ENCODE measurements around the gene ZNF747.

ZNF747 gene

GRCh38 chr16:30515275-30515674 is 19.4 kb downstream of the ZNF747 start:
- DNase-seq (ENCODE audit: low spot score): no peak
- TF ChIP-seq, protein P1, sequence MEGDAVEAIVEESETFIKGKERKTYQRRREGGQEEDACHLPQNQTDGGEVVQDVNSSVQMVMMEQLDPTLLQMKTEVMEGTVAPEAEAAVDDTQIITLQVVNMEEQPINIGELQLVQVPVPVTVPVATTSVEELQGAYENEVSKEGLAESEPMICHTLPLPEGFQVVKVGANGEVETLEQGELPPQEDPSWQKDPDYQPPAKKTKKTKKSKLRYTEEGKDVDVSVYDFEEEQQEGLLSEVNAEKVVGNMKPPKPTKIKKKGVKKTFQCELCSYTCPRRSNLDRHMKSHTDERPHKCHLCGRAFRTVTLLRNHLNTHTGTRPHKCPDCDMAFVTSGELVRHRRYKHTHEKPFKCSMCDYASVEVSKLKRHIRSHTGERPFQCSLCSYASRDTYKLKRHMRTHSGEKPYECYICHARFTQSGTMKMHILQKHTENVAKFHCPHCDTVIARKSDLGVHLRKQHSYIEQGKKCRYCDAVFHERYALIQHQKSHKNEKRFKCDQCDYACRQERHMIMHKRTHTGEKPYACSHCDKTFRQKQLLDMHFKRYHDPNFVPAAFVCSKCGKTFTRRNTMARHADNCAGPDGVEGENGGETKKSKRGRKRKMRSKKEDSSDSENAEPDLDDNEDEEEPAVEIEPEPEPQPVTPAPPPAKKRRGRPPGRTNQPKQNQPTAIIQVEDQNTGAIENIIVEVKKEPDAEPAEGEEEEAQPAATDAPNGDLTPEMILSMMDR (IDR thresholded peaks at IDR 0.05; ENCODE audit: borderline replicate concordance, control extremely low read depth, extremely low read depth, insufficient read depth, missing control alignments): no peak
- in situ Hi-C loops (cut with MboI; ENCODE audit: low sequenced_read_pairs, unreplicated experiment): no loop called here

DNA sequence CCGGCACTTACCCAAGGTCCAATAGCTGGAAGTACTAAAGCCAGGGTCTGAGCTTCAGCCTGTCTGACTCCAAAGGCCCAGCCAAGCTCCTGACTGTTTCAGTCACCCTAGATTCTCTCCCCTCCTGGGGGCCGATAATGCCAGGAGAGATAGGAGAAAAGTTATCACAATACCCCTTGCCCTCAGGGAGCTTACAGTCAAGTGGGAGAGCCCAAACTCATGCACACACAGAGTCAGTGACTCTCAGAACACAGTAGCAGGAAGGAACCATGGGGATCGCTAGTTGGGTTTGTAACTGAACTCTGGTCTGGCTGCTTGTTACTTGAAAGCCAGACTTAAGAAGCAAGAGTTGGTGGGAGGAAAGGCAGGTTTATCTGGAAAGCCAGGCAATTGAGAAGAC is 23.1 kb downstream of the ZNF747 start:
- in situ Hi-C loops (cut with MboI; ENCODE audit: low sequenced_read_pairs, unreplicated experiment): no loop called here
- no peak for DNase-seq (ENCODE audit: low spot score)

DNA sequence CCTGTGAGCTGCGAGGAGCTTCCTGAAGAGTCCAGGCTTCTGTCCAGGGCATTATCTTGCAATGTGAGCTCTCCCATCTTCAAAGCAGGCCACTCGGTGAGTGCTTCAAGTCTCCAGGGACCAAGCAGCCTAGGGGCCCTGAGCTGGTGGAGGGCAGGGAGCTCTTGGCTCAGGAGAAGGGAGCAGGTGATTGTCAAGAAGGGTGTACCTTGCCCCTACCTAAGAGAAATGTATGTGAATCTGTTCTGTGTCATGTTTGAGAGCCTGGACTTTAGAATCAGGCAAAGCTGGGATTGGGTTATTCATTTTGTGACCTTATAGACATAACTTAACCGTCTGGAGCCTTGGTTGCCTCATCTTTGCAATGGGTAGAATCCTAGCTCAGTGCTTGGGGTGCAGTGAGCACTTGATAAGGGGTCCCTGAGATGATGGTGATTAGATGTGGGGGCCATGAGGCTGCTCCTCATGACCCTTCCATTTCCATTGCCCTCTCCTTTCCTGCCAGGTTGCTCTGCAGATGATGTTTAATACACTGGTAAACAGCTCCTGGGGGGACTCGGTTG is 24.2 kb downstream of the ZNF747 start:
- in situ Hi-C loops (cut with MboI; ENCODE audit: low sequenced_read_pairs, unreplicated experiment): no loop called here
- DNase-seq (ENCODE audit: low spot score): no peak
- TF ChIP-seq, protein P1 (IDR thresholded peaks at IDR 0.05; ENCODE audit: borderline replicate concordance, control extremely low read depth, extremely low read depth, insufficient read depth, missing control alignments): no peak

More for the DNA sequence above, 23.1 kb downstream of the ZNF747 start:
- TF ChIP-seq, protein P1 (IDR thresholded peaks at IDR 0.05; ENCODE audit: borderline replicate concordance, control extremely low read depth, extremely low read depth, insufficient read depth, missing control alignments): no peak

GRCh38 chr16:30509081-30509765 is 25.4 kb downstream of the ZNF747 start:
- in situ Hi-C loops (cut with MboI; ENCODE audit: low sequenced_read_pairs, unreplicated experiment): no loop called here
- DNase-seq (ENCODE audit: low spot score): no peak
- TF ChIP-seq, protein P1 (IDR thresholded peaks at IDR 0.05; ENCODE audit: borderline replicate concordance, control extremely low read depth, extremely low read depth, insufficient read depth, missing control alignments): no peak

GRCh38 chr16:30503403-30504296 is 31.0 kb downstream of the ZNF747 start:
- in situ Hi-C loops (cut with MboI; ENCODE audit: low sequenced_read_pairs, unreplicated experiment): no loop called here
- TF ChIP-seq, protein P1 (IDR thresholded peaks at IDR 0.05; ENCODE audit: borderline replicate concordance, control extremely low read depth, extremely low read depth, insufficient read depth, missing control alignments): no peak

DNA sequence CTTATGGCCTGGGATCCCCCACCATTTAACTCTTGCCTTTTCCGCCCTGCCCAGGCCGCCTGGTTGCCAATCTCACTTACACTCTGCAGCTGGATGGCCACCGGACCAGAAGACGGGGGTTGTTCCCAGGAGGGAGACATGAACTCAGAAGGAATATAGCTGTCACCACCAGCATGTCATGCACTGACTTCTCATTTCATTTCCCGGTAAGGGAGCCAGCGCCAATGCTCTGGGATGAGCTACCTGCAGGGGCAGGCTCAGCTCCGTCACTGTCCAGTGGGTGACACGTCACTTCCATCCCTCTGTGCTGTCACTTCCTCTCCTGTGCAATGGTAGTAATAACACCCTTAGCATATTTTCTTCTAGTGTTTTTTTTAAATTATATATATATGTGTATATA is 35.4 kb downstream of the ZNF747 start:
- in situ Hi-C loops (cut with MboI; ENCODE audit: low sequenced_read_pairs, unreplicated experiment): no loop called here
- TF ChIP-seq, protein P1 (IDR thresholded peaks at IDR 0.05; ENCODE audit: borderline replicate concordance, control extremely low read depth, extremely low read depth, insufficient read depth, missing control alignments): no peak
- DNase-seq (ENCODE audit: low spot score): no peak

More at GRCh38 chr16:30503403-30504296, 31.0 kb downstream of the ZNF747 start:
- DNase-seq (ENCODE audit: low spot score): no peak

All from GM13976 (cell line).